ENCODE measurements around the gene RIPK1.

- TF ChIP-seq CTCF (conservative IDR thresholded peaks at IDR 0.05) (no peak), EZH2 (IDR thresholded peaks at IDR 0.05; ENCODE audit: low read depth) (no peak)
Observed at GRCh38 chr6:3124667-3125066, 56.4 kb downstream of the RIPK1 start.

Data from PC-9 (cell line).